ENCODE results near the gene MAMDC4.
"Not testable (repeated sequence)": the region's sequence is repeated elsewhere in the genome, so short reads cannot be mapped to it uniquely, and the experiment has no call there.

MAMDC4 gene

DNA sequence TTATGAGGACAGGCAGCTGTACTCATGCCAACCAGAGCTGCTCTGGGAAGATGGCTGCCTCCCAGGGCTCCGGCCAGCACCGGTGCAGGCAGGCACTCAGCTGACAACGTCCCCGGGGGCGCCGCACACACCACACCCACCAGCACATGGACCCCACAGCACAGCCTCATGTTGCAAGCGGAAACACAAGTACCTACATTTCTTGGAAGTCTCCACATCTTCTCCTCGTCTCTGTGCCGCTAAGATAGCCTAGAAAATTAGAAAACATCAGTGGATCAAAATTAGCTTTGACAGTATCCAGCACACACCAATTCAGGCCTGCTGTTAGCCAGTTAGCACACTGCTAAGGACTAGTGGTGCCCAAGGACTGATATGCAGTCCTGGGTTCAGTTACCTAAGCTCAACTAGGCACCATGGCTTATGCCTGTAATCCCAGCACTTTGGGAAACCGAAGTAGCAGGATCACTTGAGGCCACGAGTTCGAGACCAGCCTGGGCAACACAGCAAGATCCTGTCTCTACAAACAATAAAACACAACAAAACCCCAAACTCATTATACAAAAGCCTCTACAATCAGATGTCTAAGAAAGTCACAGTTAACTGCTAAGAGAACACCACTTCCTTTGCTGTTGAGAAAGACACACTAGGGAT lies 11.6 kb downstream of the MAMDC4 start:
- TF ChIP-seq, protein P1, sequence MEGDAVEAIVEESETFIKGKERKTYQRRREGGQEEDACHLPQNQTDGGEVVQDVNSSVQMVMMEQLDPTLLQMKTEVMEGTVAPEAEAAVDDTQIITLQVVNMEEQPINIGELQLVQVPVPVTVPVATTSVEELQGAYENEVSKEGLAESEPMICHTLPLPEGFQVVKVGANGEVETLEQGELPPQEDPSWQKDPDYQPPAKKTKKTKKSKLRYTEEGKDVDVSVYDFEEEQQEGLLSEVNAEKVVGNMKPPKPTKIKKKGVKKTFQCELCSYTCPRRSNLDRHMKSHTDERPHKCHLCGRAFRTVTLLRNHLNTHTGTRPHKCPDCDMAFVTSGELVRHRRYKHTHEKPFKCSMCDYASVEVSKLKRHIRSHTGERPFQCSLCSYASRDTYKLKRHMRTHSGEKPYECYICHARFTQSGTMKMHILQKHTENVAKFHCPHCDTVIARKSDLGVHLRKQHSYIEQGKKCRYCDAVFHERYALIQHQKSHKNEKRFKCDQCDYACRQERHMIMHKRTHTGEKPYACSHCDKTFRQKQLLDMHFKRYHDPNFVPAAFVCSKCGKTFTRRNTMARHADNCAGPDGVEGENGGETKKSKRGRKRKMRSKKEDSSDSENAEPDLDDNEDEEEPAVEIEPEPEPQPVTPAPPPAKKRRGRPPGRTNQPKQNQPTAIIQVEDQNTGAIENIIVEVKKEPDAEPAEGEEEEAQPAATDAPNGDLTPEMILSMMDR (IDR thresholded peaks at IDR 0.05; ENCODE audit: borderline replicate concordance, control extremely low read depth, extremely low read depth, insufficient read depth, missing control alignments) = no peak
- DNase-seq (ENCODE audit: low spot score) = no peak
- in situ Hi-C loops (cut with MboI; ENCODE audit: low sequenced_read_pairs, unreplicated experiment) = no loop called here

DNA sequence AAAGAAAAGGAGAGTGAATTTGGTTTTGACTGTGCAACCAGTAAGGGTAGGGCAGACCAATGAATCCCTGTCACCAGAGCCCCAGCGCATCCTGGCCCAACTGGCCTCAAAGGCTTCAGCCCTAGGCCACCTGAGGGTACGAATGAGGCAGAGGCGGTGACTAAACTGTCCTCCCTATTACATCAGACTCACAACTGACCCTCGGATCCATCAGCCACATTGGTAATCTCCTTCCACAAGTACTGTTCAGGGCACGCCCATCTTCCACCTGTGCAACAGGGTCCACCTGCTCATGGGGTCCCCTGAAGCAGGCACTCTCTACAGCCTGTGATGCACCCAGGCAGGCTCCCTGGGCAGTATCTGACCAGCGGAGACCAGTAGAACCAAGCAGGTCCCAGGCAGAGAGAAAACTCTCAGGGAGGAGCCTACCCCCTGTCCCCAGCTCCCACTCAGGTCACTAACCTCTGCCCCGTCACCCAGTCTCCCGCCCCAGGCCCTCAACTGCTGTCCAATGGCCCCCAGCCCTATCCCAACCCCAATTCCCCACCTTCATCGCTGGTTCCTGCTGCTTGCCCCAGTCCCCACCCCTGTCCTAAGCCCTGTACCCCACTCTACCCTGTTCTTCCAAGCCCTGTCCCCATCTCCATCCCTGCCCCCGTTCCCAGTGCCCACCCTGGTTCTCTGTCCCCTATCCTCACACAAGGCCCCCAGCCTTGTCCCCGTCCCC lies 13.1 kb downstream of the MAMDC4 start:
- TF ChIP-seq, protein P1 (IDR thresholded peaks at IDR 0.05; ENCODE audit: borderline replicate concordance, control extremely low read depth, extremely low read depth, insufficient read depth, missing control alignments) = no peak
- no peak for DNase-seq (ENCODE audit: low spot score)
- in situ Hi-C loops (cut with MboI; ENCODE audit: low sequenced_read_pairs, unreplicated experiment) = no loop called here

DNA sequence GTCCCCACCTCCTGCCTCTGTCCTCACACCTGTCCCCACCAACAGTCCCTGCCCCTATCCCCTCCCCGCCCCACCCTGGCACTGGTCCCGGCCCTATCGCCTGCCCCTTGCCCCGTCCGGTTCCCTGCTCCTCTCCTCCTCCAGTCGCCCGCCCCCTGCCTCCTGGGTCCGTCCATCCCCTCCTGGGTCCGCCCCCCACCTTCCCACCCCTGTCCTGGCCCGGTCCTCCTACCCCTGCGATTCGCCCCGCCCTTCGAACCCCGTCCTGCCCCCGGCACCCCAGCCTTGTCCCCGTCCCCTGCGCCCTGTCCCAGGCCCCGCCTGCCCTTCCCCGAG lies 13.6 kb downstream of the MAMDC4 start:
- in situ Hi-C loops (cut with MboI; ENCODE audit: low sequenced_read_pairs, unreplicated experiment) = no loop called here
- no peak for DNase-seq (ENCODE audit: low spot score)
- TF ChIP-seq, protein P1 (IDR thresholded peaks at IDR 0.05; ENCODE audit: borderline replicate concordance, control extremely low read depth, extremely low read depth, insufficient read depth, missing control alignments) = no peak

DNA sequence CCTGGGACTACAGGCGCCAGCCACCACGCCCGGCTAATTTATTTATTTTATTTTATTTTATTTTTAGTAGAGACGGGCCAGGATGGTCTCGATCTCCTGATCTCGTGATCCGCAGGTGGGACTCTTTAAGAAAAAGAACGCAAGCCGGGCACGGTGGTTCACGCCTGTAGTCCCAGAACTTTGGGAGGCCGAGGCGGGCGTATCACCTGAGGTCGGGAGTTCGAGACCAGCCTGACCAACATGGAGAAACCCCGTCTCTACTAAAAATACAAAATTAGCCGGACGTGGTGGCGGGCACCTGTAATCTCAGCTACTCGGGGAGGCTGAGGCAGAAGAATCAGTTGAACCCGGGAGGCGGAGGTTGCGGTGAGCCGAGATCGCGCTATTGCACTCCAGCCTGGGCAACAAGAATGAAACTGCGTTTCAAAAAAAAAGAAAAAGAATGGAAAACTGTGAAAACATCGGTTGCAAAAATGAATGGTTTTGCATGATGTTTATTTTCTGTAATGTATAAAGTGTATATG lies 14.8 kb downstream of the MAMDC4 start:
- DNase-seq (ENCODE audit: low spot score); in situ Hi-C loops (cut with MboI; ENCODE audit: low sequenced_read_pairs, unreplicated experiment): not testable (repeated sequence)

DNA sequence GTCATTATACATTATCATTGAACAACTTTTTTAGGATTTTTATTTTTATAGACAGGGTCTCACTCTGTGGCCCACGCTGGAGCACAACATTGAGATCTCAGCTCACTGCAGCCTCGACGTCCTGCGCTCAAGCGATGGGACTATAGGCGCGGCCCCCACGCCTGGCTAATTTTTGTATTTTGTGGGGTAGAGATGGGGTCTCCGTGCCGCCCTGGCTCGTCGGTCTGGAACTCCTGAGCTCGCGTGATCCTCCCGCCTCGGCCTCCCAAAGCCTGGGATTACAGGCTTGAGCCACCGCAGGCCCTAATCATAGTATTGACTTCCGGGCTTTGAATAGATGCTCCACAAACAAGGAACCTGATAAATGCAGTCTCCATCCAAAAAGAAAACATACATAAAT lies 15.3 kb downstream of the MAMDC4 start:
- in situ Hi-C loops (cut with MboI; ENCODE audit: low sequenced_read_pairs, unreplicated experiment) = no loop called here
- TF ChIP-seq, protein P1 (IDR thresholded peaks at IDR 0.05; ENCODE audit: borderline replicate concordance, control extremely low read depth, extremely low read depth, insufficient read depth, missing control alignments) = no peak
- DNase-seq (ENCODE audit: low spot score) = no peak

DNA sequence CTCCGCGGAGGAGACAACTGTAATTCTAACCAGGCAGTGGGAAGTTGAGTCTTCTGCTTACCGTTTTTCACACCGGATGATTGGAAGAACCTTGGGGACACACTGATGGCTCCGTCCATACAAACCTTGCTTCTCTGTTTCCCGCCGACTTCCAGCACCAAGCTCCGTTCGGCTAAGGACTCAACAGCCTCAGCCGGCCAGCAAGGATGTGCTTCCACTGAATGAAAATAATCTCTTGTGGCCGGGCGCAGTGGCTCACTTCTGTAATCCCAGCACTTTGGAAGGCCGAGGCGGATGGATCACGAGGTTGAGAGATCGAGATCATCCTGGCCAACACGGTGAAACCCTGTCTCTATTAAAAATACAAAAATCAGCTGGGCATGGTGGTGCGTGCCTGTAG lies 15.8 kb downstream of the MAMDC4 start:
- TF ChIP-seq, protein P1 (IDR thresholded peaks at IDR 0.05; ENCODE audit: borderline replicate concordance, control extremely low read depth, extremely low read depth, insufficient read depth, missing control alignments) = no peak
- no peak for DNase-seq (ENCODE audit: low spot score)
- in situ Hi-C loops (cut with MboI; ENCODE audit: low sequenced_read_pairs, unreplicated experiment) = no loop called here

DNA sequence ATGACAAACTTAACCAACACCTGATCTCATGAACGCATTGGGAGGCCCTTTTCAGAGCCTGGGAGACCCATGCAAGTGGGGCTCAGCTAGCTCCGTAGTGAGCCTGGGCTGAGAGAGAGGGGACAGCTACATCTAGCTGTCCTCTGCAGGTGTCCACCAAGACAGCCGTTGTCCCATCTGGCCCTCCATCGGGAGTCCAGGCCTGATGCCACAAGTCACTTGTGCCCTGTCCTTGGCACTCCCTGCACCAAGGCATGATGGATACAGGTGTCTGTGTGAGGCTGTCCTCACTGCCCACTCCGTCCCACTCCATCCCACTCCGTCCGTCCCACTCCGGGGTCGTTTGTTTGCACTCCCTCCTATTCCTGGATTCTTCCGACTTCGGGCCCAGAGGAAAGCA lies 16.5 kb downstream of the MAMDC4 start:
- in situ Hi-C loops (cut with MboI; ENCODE audit: low sequenced_read_pairs, unreplicated experiment) = no loop called here
- no peak for DNase-seq (ENCODE audit: low spot score)
- TF ChIP-seq, protein P1 (IDR thresholded peaks at IDR 0.05; ENCODE audit: borderline replicate concordance, control extremely low read depth, extremely low read depth, insufficient read depth, missing control alignments) = no peak

DNA sequence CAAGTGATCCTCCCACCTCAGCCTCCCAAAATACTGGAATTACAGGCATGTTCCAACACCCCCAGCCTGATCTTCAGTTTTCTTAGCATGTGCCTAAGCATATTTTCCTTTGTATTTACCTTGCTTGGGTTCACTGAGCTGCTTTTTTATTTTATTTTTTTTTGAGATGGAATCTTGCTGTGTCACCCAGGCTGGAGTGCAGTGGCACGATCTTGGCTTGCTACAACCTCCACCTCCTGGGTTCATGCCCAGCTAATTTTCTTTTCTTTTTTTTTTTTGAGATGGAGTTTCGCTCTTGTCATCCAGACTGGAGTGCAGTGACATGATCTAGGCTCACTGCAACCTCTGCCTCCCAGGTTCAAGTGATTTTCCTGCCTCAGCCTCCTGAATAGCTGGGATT lies 17.5 kb downstream of the MAMDC4 start:
- in situ Hi-C loops (cut with MboI; ENCODE audit: low sequenced_read_pairs, unreplicated experiment) = not testable (repeated sequence)

More for the DNA sequence above, 17.5 kb downstream of the MAMDC4 start:
- DNase-seq (ENCODE audit: low spot score) = not testable (repeated sequence)

Data from GM13976 (cell line).